HG02642 (cell line): ENCODE data around the gene SMNDC1.
"Not testable (repeated sequence)": the region's sequence is repeated elsewhere in the genome, so short reads cannot be mapped to it uniquely, and the experiment has no call there.

Source experiments
- ATAC-seq: cut with Tn5 transposase; IDR thresholded peaks from one replicate; pipeline ENCODE4 v1.9.1; 2021; ENCODE audit warnings: mild to moderate bottlenecking; ENCODE audit not compliant: unreplicated experiment, poor library complexity

The SMNDC1 gene

GRCh38 chr10:110304780-110305421, at the start of gene SMNDC1:
SMNDC1 (minus strand) TSS chr10:110304920; CDS start chr10:110303587, 1,333 bp downstream.
- ATAC-seq, result peak; percentile 94

- ATAC-seq, result no peak
Observed at GRCh38 chr10:110354322-110354766, 49.6 kb upstream of the SMNDC1 start.

- no peak for ATAC-seq
Observed at GRCh38 chr10:110353244-110354119, 48.8 kb upstream of the SMNDC1 start.

GRCh38 chr10:110352930-110353243, 48.2 kb upstream of the SMNDC1 start:
- ATAC-seq, result no peak

- ATAC-seq, result no peak
Observed at GRCh38 chr10:110350812-110351211, 46.1 kb upstream of the SMNDC1 start.

- no peak for ATAC-seq
Observed at GRCh38 chr10:110349831-110350230, 45.1 kb upstream of the SMNDC1 start.

- no peak for ATAC-seq
Observed at GRCh38 chr10:110349386-110349785, 44.7 kb upstream of the SMNDC1 start.

- no peak for ATAC-seq
Observed at GRCh38 chr10:110348336-110348735, 43.6 kb upstream of the SMNDC1 start.

GRCh38 chr10:110346914-110347313, 42.2 kb upstream of the SMNDC1 start:
- ATAC-seq, result no peak

GRCh38 chr10:110345286-110345685, 40.6 kb upstream of the SMNDC1 start:
- no peak for ATAC-seq

- no peak for ATAC-seq
Observed at GRCh38 chr10:110344622-110345021, 39.9 kb upstream of the SMNDC1 start.

- ATAC-seq, result no peak
Observed at GRCh38 chr10:110343947-110344346, 39.2 kb upstream of the SMNDC1 start.

- ATAC-seq, result no peak
Observed at GRCh38 chr10:110340816-110341215, 36.1 kb upstream of the SMNDC1 start.

GRCh38 chr10:110340122-110340521, 35.4 kb upstream of the SMNDC1 start:
- no peak for ATAC-seq

- ATAC-seq, result no peak
Observed at GRCh38 chr10:110337906-110338305, 33.2 kb upstream of the SMNDC1 start.

GRCh38 chr10:110337401-110337800, 32.7 kb upstream of the SMNDC1 start:
- ATAC-seq, result no peak

GRCh38 chr10:110336111-110336721, 31.5 kb upstream of the SMNDC1 start:
- ATAC-seq, result no peak

GRCh38 chr10:110335314-110336064, 30.8 kb upstream of the SMNDC1 start:
- ATAC-seq, result no peak

GRCh38 chr10:110334061-110334656, 29.4 kb upstream of the SMNDC1 start:
- no peak for ATAC-seq

GRCh38 chr10:110331226-110331795, 26.6 kb upstream of the SMNDC1 start:
- ATAC-seq, result not testable (repeated sequence)
